ENCODE results near the gene PPP1R13L. TPM values are rescaled to one million over a fixed set of nuclear protein-coding genes. Genes with fewer than 3 reads are reported as not detected.
A peak's percentile ranks its signal among the peaks of the same experiment; 100 is the strongest.

PPP1R13L gene, protein sequence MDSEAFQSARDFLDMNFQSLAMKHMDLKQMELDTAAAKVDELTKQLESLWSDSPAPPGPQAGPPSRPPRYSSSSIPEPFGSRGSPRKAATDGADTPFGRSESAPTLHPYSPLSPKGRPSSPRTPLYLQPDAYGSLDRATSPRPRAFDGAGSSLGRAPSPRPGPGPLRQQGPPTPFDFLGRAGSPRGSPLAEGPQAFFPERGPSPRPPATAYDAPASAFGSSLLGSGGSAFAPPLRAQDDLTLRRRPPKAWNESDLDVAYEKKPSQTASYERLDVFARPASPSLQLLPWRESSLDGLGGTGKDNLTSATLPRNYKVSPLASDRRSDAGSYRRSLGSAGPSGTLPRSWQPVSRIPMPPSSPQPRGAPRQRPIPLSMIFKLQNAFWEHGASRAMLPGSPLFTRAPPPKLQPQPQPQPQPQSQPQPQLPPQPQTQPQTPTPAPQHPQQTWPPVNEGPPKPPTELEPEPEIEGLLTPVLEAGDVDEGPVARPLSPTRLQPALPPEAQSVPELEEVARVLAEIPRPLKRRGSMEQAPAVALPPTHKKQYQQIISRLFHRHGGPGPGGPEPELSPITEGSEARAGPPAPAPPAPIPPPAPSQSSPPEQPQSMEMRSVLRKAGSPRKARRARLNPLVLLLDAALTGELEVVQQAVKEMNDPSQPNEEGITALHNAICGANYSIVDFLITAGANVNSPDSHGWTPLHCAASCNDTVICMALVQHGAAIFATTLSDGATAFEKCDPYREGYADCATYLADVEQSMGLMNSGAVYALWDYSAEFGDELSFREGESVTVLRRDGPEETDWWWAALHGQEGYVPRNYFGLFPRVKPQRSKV
- 0.25 and 0.66 TPM in 2 replicates for total RNA-seq (2012; rRNA removed)

DNA sequence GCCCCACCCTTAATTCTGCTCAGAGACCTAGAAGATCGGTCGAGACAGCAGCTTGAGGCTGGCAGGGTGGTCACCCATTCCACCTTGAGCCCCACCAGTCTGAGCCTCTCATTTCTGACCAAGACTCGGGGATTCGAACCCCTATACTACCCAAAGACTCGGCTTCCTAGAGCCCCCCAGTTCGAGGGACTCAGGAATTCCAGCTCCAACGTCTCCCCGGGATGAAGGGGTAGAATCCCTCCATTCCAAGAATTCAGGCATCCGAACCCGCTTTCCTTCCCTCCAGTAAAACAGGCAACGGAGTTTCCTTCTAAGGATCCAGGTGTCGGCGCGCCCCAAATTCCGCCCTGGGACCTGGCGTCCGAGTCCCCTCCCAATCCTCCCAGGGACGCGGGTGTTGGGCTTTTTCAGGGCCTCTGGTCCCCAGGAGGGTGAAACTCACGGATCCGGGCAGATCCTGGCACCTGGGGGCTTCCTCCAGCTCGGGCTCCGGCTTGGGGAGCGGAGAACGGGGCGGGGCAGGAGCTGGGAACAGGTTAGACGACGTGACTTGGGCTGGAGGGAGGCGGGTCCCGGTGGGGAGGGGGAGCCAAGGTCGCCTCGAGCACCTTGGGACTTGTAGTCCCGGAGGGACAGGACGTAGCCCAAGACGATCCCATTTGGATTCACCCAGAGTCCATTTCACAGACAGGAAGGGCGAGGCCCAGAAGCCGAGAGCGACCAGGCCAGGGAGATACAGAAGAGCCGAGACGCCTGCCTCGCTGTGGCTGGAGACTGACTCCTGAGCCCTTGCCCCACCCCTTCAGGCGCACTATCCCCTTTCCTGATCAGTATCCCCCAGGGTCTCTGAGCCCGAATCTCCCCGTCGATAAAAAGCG lies at the start of gene PPP1R13L:
Gene PPP1R13L, minus strand, starts transcription at position 513 of the 878 bp plus-strand sequence. CDS start 6,751 bp downstream, outside the sequence.
- Histone ChIP-seq H3K9me3 (replicated peaks; ENCODE audit: low read length) (no peaks in the 10 kb centered on the region), H3K9ac (ENCODE audit: low read depth, low read length) (peak within 1 kb of the TSS; percentile 97), H3K4me1 (ENCODE audit: control insufficient read depth, insufficient read depth, low read length) (peaks cover 51% of the 10 kb centered on the region), H3K4me3 (ENCODE audit: low read length) (peak within 1 kb of the TSS; percentile 84), H3K27me3 (ENCODE audit: control insufficient read depth, insufficient read depth, low read length) (no peaks in the 10 kb centered on the region), H3K36me3 (ENCODE audit: insufficient read depth, low read length) (no peaks in the 10 kb centered on the region), H3K4me2 (ENCODE audit: low read length) (peak within 1 kb of the TSS; percentile 89)

DNA sequence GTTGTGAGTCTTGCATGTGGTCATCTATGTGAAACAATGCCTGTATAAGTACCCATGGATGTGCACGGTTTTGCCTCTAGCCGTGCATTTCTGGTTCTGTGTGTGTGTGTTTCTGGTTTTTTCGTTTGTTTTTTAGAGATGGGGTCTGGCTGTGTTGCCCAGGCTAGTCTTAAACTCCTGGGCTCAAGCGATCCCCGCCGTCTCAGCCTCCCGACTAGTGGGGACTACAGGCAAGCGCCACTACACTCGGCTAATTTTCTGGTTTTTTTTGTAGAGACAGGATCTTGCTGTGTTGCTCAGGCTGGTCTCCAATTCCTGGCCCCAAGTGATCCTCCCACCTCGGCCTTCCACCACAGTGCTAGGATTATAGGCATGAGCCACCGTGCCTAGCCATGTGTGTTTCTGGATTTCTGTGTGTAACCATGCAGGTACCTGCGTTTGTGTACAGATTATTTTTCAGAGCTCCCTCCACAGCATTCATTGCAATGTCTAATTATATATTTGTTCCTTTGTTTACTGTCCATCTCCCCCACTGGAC lies 47.0 kb upstream of the PPP1R13L start:
- H3K4me1 ChIP-seq (ENCODE audit: control insufficient read depth, insufficient read depth, low read length), result peaks cover 39% of the 10 kb centered on the region
- no peak overlapping the region for H3K4me3 ChIP-seq (ENCODE audit: low read length)
- no peaks in the 10 kb centered on the region for H3K36me3 ChIP-seq (ENCODE audit: insufficient read depth, low read length)
- no peaks in the 10 kb centered on the region for H3K27me3 ChIP-seq (ENCODE audit: control insufficient read depth, insufficient read depth, low read length)
- peak overlapping the region; percentile 92 for H3K9ac ChIP-seq (ENCODE audit: low read depth, low read length)
- peak overlapping the region; percentile 93 for H3K4me2 ChIP-seq (ENCODE audit: low read length)
- H3K9me3 ChIP-seq (replicated peaks; ENCODE audit: low read length), result no peaks in the 10 kb centered on the region

DNA sequence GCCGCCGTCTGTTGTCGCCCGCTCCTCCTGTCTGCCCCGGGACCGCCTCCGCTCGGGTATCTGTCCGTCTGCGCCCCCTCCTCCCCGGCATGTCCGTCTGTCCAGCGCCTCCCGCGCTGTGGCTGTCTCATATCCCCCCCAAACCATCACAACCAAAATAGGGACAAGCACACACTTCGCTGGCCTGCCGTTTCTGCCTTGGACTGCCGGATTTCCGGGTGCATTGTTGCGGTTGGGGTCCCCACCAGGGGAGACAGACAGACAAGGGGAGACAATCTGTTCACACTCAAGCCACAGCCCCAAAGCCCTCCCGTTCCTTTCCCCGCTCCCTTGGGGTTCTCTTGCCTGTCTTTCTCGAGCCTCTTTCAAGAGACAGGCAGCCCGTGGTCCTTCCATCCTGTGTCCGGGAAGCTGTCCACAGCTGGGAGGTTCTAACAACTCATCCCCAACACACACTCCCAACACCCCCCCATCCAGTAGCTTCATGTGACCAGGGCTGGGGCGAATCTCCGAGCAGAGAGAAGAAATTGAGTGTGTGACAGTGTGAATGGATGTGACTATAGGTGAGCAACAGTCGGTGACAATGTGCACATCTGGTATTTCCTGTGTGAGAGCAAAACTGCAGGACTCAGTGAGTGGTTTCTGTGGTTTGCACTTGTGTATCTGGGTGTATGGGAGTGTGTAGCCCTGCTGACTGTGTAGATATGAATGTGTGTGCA lies 46.4 kb upstream of the PPP1R13L start:
- H3K4me1 ChIP-seq (ENCODE audit: control insufficient read depth, insufficient read depth, low read length), result peaks cover 35% of the 10 kb centered on the region
- H3K36me3 ChIP-seq (ENCODE audit: insufficient read depth, low read length), result no peaks in the 10 kb centered on the region
- H3K4me3 ChIP-seq (ENCODE audit: low read length), result peak overlapping the region; percentile 72
- H3K9me3 ChIP-seq (replicated peaks; ENCODE audit: low read length), result no peaks in the 10 kb centered on the region
- no peaks in the 10 kb centered on the region for H3K27me3 ChIP-seq (ENCODE audit: control insufficient read depth, insufficient read depth, low read length)
- H3K9ac ChIP-seq (ENCODE audit: low read depth, low read length), result peak overlapping the region; percentile 92
- H3K4me2 ChIP-seq (ENCODE audit: low read length), result peak overlapping the region; percentile 93

DNA sequence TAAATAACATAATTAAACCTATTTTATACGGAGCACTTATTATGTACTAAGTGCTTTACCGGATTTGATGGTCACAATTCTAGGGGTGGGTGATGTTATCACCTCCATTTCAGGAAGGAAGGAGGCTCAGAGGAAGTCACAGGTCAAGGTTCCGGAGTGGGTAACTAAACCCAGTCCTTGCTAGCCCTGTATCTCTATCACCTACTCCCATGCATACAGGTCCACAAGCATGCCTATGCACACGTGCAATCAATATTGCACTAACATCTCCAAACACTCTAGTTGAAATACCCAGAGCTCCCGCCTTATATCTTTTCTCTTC lies 45.1 kb upstream of the PPP1R13L start:
- Histone ChIP-seq H3K4me3 (ENCODE audit: low read length) (peak overlapping the region; percentile 71), H3K4me2 (ENCODE audit: low read length) (peak overlapping the region; percentile 79), H3K9me3 (replicated peaks; ENCODE audit: low read length) (no peaks in the 10 kb centered on the region), H3K36me3 (ENCODE audit: insufficient read depth, low read length) (no peaks in the 10 kb centered on the region), H3K9ac (ENCODE audit: low read depth, low read length) (peak overlapping the region; percentile 88), H3K4me1 (ENCODE audit: control insufficient read depth, insufficient read depth, low read length) (peaks cover 24% of the 10 kb centered on the region), H3K27me3 (ENCODE audit: control insufficient read depth, insufficient read depth, low read length) (no peaks in the 10 kb centered on the region)

DNA sequence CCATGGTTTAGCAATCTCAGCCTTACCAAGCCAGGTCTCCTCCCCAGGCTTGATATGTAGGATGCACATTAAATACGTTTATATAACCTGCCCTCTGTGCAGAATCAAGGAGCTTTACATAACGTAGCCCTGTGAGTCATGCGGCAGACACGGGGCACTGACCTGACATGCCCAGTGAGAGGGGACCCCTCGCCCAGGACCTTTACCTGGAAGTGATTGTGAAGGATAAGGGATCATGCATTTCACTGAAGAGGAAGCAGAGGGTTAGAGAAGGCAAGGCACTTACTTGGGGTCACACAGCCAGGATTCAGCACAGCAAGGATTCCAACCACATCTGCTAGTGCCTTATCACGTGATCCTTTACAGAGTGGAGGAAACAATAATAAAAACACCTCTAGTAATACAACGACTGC lies 44.0 kb upstream of the PPP1R13L start:
- Histone ChIP-seq H3K4me3 (ENCODE audit: low read length) (no peak overlapping the region), H3K9me3 (replicated peaks; ENCODE audit: low read length) (no peaks in the 10 kb centered on the region), H3K4me1 (ENCODE audit: control insufficient read depth, insufficient read depth, low read length) (peaks cover 22% of the 10 kb centered on the region), H3K36me3 (ENCODE audit: insufficient read depth, low read length) (no peaks in the 10 kb centered on the region), H3K27me3 (ENCODE audit: control insufficient read depth, insufficient read depth, low read length) (no peaks in the 10 kb centered on the region), H3K9ac (ENCODE audit: low read depth, low read length) (no peak overlapping the region), H3K4me2 (ENCODE audit: low read length) (no peak overlapping the region)

DNA sequence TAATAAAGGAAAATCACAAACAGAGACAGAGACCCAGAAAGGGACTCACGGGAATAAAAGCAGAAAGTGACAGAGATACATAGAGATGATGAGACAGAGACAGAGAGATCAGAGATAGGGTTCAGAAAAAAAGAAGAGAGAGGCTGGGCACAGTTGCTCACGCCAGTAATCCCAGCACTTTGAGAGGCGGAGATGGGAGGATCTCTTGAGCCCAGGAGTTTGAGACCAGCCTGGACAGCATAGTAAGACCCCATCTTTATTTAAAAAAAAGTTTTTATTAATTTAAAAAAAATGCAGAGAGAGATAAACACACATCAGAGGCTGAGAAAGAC lies 43.5 kb upstream of the PPP1R13L start:
- no peaks in the 10 kb centered on the region for H3K36me3 ChIP-seq (ENCODE audit: insufficient read depth, low read length)
- no peak overlapping the region for H3K9ac ChIP-seq (ENCODE audit: low read depth, low read length)
- H3K4me3 ChIP-seq (ENCODE audit: low read length), result no peak overlapping the region
- no peaks in the 10 kb centered on the region for H3K27me3 ChIP-seq (ENCODE audit: control insufficient read depth, insufficient read depth, low read length)
- no peaks in the 10 kb centered on the region for H3K9me3 ChIP-seq (replicated peaks; ENCODE audit: low read length)
- H3K4me2 ChIP-seq (ENCODE audit: low read length), result no peak overlapping the region
- H3K4me1 ChIP-seq (ENCODE audit: control insufficient read depth, insufficient read depth, low read length), result peaks cover 24% of the 10 kb centered on the region

DNA sequence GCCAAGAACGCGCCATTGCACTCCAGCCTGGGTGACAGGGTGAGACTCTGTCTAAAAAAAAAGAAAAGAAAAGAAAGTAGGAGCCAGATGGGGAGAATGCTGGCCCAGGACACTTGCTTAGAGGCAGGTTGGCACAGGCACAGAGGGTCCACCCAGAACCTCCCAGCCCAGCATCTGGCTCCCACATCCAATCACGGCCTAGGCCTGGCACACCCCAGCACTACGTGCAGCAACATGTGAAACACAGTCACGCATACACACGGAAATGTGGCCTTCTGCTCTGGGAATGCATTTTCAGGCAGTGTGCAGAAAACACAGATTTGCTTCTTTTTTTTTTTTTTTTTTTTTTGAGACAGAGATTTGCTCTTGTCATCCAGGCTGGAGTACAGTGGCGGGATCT lies 42.1 kb upstream of the PPP1R13L start:
- no peaks in the 10 kb centered on the region for H3K9me3 ChIP-seq (replicated peaks; ENCODE audit: low read length)
- H3K27me3 ChIP-seq (ENCODE audit: control insufficient read depth, insufficient read depth, low read length), result no peaks in the 10 kb centered on the region
- H3K36me3 ChIP-seq (ENCODE audit: insufficient read depth, low read length), result no peaks in the 10 kb centered on the region
- H3K4me1 ChIP-seq (ENCODE audit: control insufficient read depth, insufficient read depth, low read length), result peaks cover 32% of the 10 kb centered on the region
- no peak overlapping the region for H3K4me3 ChIP-seq (ENCODE audit: low read length)
- H3K4me2 ChIP-seq (ENCODE audit: low read length), result no peak overlapping the region
- no peak overlapping the region for H3K9ac ChIP-seq (ENCODE audit: low read depth, low read length)

DNA sequence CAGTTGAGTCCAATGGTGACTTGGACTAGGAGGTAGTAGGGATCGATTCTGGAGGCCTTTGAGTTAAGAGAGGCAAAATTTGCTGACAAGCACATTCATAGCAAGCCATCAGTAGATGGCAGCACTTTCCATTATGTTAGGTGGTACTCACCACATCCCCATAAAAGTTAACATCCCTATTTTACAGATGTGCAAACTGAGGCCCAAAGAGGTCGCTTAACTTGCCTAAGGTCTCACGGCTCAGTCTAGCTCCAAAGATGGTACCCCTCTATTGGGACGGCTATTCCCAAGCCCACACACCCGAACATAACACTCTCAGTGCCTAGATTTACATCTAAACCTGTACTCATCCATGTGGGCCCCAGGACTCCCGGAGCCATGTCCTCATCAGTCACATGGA lies 41.4 kb upstream of the PPP1R13L start:
- Histone ChIP-seq H3K9ac (ENCODE audit: low read depth, low read length) (no peak overlapping the region), H3K36me3 (ENCODE audit: insufficient read depth, low read length) (no peaks in the 10 kb centered on the region), H3K4me3 (ENCODE audit: low read length) (no peak overlapping the region), H3K4me2 (ENCODE audit: low read length) (no peak overlapping the region), H3K9me3 (replicated peaks; ENCODE audit: low read length) (no peaks in the 10 kb centered on the region), H3K27me3 (ENCODE audit: control insufficient read depth, insufficient read depth, low read length) (no peaks in the 10 kb centered on the region), H3K4me1 (ENCODE audit: control insufficient read depth, insufficient read depth, low read length) (peaks cover 26% of the 10 kb centered on the region)

DNA sequence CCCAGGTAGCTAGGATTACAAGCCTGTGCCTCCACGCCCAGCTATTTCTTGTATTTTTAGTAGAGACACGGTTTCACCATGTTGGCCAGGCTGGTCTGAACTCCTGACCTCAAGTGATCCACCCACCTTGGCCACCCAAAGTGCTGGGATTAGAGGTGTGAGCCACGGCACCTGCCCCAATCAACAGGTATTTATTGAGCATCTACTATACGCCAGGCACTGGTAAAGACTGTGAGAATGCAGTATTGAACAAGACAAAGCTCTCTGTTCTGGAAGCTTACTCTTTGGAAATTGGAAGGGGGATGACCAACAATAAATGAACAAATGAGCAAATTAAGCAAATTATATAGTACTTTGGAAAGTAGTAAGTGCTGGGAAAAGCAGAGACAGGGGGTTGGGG lies 40.3 kb upstream of the PPP1R13L start:
- Histone ChIP-seq H3K4me1 (ENCODE audit: control insufficient read depth, insufficient read depth, low read length) (peaks cover 32% of the 10 kb centered on the region), H3K27me3 (ENCODE audit: control insufficient read depth, insufficient read depth, low read length) (no peaks in the 10 kb centered on the region), H3K36me3 (ENCODE audit: insufficient read depth, low read length) (no peaks in the 10 kb centered on the region), H3K9ac (ENCODE audit: low read depth, low read length) (no peak overlapping the region), H3K4me2 (ENCODE audit: low read length) (no peak overlapping the region), H3K9me3 (replicated peaks; ENCODE audit: low read length) (no peaks in the 10 kb centered on the region), H3K4me3 (ENCODE audit: low read length) (no peak overlapping the region)

DNA sequence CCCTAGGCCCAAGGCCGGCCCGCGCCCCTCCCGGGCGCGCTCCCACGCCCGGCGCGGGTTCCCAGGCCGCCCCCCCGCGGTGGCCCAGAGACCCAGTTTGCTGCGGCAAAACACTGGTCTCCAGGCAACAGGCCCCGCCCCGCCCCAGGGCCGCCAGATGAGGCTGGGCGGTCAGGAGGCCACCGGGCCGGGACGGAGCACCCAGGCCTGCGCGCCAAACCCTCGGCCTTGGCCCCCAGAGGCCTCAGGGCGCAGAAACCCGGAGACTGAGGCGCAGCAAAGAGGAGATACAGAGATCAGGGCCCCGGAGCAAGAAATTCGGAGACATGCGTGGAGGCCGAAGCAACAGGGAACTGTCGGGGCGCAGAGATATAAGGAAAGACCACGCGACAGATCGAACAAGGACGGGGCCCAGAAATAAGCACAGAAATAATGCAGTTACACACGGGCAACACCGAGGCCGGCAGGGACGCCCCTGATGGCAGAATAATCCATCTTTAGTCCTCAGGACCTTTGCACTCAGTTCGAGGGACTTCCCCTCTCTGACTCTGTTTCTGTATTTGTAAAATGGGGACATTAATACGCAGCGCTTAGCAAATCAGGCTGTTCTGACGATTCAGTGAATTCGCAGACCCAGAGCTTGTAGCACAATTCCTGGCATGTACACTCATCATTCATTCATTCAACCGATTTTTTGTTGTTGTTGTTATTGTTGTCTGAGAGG lies 39.6 kb upstream of the PPP1R13L start:
- Histone ChIP-seq H3K9me3 (replicated peaks; ENCODE audit: low read length) (no peaks in the 10 kb centered on the region), H3K27me3 (ENCODE audit: control insufficient read depth, insufficient read depth, low read length) (no peaks in the 10 kb centered on the region), H3K36me3 (ENCODE audit: insufficient read depth, low read length) (no peaks in the 10 kb centered on the region), H3K4me3 (ENCODE audit: low read length) (peak overlapping the region; percentile 51), H3K4me1 (ENCODE audit: control insufficient read depth, insufficient read depth, low read length) (peaks cover 31% of the 10 kb centered on the region), H3K4me2 (ENCODE audit: low read length) (peak overlapping the region; percentile 65), H3K9ac (ENCODE audit: low read depth, low read length) (peak overlapping the region; percentile 71)
